Tibial artery (tissue), 4 donors: Measurements from ENCODE around the gene ZCCHC17.
A peak's percentile ranks its signal among the peaks of the same experiment; 100 is the strongest.

ENCODE experiments used
- DNase-seq, 2 donors: peaks; one replicate each; pipeline ENCODE4 v3.0.0-alpha.2; 2019
- H3K27ac ChIP-seq, 2 donors: fragments of 200-600 bp; sonication (generic) in 1 of 2; 1 replicate in 1 of 2; 2 replicates in 1 of 2; pipeline ENCODE4 v1.5.1; 2018 to 2019; ENCODE audit warnings: mild to moderate bottlenecking in 1 of 2
- H3K27me3 ChIP-seq, 2 donors: fragments of 200-600 bp; sonication (generic) in 1 of 2; one replicate each; pipeline versions ENCODE4 v1.5.1 to v1.6.0; 2016 to 2019
- H3K36me3 ChIP-seq, 3 donors: fragments of 200-600 bp; sonication (generic) in 2 of 3; one replicate each; pipeline ENCODE4 v1.5.1; 2016 to 2019; ENCODE audit warnings: mild to moderate bottlenecking in 2 of 3
- H3K4me1 ChIP-seq, 4 donors: fragments of 200-600 bp; sonication (generic) in 2 of 4; 1 replicate in 3 of 4; 2 replicates in 1 of 4; pipeline ENCODE4 v1.5.1; 2016 to 2019
- H3K4me3 ChIP-seq, 2 donors: fragments of 200-600 bp; sonication (generic) in 1 of 2; 1 replicate in 1 of 2; 2 replicates in 1 of 2; pipeline ENCODE4 v1.5.1; 2018 to 2019; ENCODE audit warnings: mild to moderate bottlenecking in 2 of 2
- H3K9me3 ChIP-seq, 3 donors: fragments of 200-600 bp; sonication (generic) in 1 of 3; one replicate each; pipeline ENCODE4 v1.5.1; 2016 to 2019
- intact Hi-C: fragments of 100-400 bp; cut with DNase I; formaldehyde crosslinking; loops from one replicate; pipeline ENCODE4 v1.15.0; 2023; ENCODE audit warnings: low total_unique reads
- TF ChIP-seq, protein P1 (sequence below), 2 experiments: fragments of 200-600 bp in 1 of 2; fragments of 450-650 bp in 1 of 2; IDR thresholded peaks; one replicate each; pipeline ENCODE4 v1.5.1; 2017 to 2019; ENCODE audit warnings: antibody characterized with exemption in 2 of 2, mild to moderate bottlenecking in 1 of 2, moderate library complexity in 1 of 2

The ZCCHC17 gene

DNA sequence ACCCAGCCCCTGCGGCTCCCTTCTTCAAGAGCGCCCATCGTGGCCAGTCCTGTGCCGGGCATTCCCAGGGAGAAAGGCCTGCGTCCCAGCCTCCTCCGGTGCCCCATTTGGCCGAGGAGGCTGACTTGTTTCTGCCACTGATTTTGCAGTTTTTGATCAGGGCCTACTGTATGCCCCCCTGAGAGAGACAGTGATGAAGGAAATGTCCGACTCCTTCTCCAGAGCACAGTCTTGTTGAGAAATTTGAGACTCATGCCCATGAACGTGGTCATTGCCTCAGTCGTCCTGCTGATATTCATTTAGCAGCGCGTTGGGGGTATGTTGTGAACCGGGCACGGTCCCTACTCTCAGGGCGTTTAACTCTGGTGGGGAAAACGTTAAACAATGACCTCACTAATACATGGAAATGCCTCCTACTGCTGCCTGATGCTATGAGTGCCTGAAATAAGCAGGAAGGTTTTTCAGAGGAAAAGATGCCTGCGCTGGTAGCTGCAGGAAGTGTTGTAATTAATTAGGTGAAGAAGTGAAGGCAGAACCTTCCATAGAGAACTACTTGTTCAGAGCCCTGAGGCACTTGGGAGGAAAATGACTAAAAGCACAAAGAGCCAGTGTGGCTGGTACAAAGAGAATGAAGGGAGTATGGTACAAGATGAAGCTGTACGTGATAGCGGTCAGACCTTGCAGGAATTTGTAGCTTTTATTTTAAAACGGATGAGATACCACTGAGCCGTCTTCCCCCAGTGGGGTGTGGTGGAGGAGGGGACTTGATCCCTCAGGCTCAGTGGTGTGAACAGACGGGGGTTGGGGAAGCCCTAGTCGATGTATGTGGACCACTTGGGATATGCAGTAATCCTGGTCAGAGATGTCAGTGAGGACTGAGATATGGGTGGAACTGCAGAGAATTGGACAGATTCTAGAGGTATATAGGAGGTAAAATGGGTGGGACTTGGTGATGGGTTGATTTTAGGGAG lies 730 bp downstream of the ZCCHC17 start:
- Histone ChIP-seq H3K4me3 (peak overlapping the region; percentile 98 to 99), H3K9me3 (no peaks in the 10 kb centered on the region), H3K4me1 (peaks cover 0 to 38% (median 23%) of the 10 kb centered on the region in 4 donors), H3K27me3 (no peaks in the 10 kb centered on the region), H3K27ac (peak overlapping the region; percentile 79 to 96), H3K36me3 (peaks cover under 1 to 17% (median 9%) of the 10 kb centered on the region in 3 donors)
- intact Hi-C loops = loop anchor here (10.0 kb wide), 1 partner anchor 127 kb away; no protein-coding TSS in a partner anchor
- no peak for DNase-seq
- TF ChIP-seq, protein P1, sequence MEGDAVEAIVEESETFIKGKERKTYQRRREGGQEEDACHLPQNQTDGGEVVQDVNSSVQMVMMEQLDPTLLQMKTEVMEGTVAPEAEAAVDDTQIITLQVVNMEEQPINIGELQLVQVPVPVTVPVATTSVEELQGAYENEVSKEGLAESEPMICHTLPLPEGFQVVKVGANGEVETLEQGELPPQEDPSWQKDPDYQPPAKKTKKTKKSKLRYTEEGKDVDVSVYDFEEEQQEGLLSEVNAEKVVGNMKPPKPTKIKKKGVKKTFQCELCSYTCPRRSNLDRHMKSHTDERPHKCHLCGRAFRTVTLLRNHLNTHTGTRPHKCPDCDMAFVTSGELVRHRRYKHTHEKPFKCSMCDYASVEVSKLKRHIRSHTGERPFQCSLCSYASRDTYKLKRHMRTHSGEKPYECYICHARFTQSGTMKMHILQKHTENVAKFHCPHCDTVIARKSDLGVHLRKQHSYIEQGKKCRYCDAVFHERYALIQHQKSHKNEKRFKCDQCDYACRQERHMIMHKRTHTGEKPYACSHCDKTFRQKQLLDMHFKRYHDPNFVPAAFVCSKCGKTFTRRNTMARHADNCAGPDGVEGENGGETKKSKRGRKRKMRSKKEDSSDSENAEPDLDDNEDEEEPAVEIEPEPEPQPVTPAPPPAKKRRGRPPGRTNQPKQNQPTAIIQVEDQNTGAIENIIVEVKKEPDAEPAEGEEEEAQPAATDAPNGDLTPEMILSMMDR (IDR thresholded peaks at IDR 0.05) = no peak

DNA sequence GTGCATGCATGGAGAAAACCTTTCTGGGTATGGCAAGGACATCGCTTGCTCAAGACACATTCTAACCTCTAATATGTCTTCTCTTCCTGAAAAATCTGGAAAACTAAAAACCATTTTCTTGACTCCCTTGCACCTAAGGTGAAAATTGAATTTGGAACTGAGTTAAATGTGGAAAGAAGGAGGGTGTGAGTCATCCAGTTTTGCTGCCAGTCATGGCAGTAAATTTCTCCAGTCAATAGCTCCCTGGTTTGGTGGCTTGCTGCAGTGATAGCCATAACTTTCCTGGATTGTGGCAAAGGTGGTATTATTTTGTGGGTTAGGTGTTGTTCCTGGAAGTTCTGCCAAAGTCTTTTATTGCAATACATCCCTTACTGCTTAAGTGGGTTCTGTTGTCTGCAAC lies 2.5 kb downstream of the ZCCHC17 start:
- TF ChIP-seq, protein P1 (IDR thresholded peaks at IDR 0.05) = no peak
- intact Hi-C loops = loop anchor here (10.0 kb wide), 1 partner anchor 125 kb away; no protein-coding TSS in a partner anchor
- H3K9me3 ChIP-seq = no peaks in the 10 kb centered on the region
- peaks cover 0 to 38% (median 23%) of the 10 kb centered on the region in 4 donors for H3K4me1 ChIP-seq
- DNase-seq = no peak
- H3K27ac ChIP-seq = no peak overlapping the region
- H3K36me3 ChIP-seq = peaks cover 0 to 3% (median 0%) of the 10 kb centered on the region in 3 donors
- H3K4me3 ChIP-seq = no peak overlapping the region
- no peaks in the 10 kb centered on the region for H3K27me3 ChIP-seq

GRCh38 chr1:31300193-31300592 lies 3.4 kb downstream of the ZCCHC17 start:
- no peak for DNase-seq
- H3K27ac ChIP-seq = no peak overlapping the region
- H3K9me3 ChIP-seq = no peaks in the 10 kb centered on the region
- peaks cover 0 to 34% (median 19%) of the 10 kb centered on the region in 4 donors for H3K4me1 ChIP-seq
- peaks cover 0 to 3% (median 0%) of the 10 kb centered on the region in 3 donors for H3K36me3 ChIP-seq
- TF ChIP-seq, protein P1 (IDR thresholded peaks at IDR 0.05) = no peak
- no peaks in the 10 kb centered on the region for H3K27me3 ChIP-seq
- H3K4me3 ChIP-seq = no peak overlapping the region
- intact Hi-C loops = loop anchor here (10.0 kb wide), 1 partner anchor 65 kb away; no protein-coding TSS in a partner anchor

DNA sequence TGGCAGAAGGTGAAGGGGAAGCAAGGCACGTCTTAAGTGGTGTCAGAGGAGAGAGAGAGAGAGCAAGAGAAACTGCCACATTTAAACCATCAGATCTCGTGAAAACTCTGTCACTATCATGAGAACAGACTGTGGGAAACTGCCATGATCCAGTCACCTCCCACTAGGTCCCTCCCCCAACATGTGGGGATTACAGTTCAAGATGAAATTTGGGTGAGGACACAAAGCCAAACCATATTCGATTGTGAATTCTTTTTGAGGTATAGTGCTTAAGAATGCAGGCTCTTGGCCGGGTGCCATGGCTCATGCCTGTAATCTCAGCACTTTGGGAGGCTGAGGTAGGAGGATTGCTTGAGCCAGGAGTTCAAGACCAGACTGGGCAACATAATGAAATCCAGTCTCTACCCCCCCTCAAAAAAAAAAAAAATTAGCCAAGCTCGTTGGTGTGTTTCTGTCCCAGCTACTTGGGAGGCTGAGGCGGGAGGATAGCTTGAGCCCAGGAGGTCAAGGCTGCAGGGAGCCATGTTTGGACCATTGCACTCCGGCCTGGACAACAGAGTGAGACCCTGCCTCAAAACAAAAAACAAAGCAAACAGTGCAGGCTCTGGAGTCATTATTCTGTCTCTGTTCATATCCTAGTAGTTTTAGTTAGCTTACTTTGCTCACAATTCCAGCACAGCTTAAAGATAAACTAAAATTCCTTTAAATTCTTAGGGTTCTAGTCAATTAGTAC lies 6.0 kb downstream of the ZCCHC17 start:
- Histone ChIP-seq H3K4me1 (peaks cover 0 to 18% (median 10%) of the 10 kb centered on the region in 4 donors), H3K36me3 (peaks cover 0 to 3% (median 0%) of the 10 kb centered on the region in 3 donors), H3K4me3 (no peak overlapping the region), H3K27me3 (no peaks in the 10 kb centered on the region), H3K9me3 (no peaks in the 10 kb centered on the region), H3K27ac (no peak overlapping the region)
- intact Hi-C loops = loop anchor here (10.0 kb wide), 1 partner anchor 62 kb away; no protein-coding TSS in a partner anchor
- TF ChIP-seq, protein P1 (IDR thresholded peaks at IDR 0.05) = no peak
- DNase-seq = no peak

DNA sequence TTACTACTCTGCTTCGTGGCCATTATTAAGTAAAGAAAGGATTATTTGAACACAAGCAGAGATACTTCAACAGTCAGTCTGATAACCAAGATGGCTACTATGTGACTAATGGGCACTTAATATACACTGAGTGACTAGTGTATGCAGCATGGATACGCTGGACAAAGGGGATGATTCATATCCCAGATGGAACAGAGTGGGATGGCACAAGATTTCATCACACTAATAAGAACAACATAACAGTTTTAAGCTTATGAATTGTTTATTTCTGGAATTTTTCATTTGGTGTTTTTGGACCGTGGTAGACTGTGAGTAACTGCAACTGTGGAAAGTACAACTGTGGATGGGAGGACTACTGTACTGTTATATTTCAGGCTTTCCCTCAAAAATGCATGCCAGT lies 9.4 kb downstream of the ZCCHC17 start:
- Histone ChIP-seq H3K4me1 (no peaks in the 10 kb centered on the region), H3K9me3 (no peaks in the 10 kb centered on the region), H3K36me3 (peaks cover 4 to 17% (median 14%) of the 10 kb centered on the region in 3 donors), H3K27ac (no peak overlapping the region), H3K27me3 (no peaks in the 10 kb centered on the region), H3K4me3 (no peak overlapping the region)
- DNase-seq = no peak
- TF ChIP-seq, protein P1 (IDR thresholded peaks at IDR 0.05) = no peak
- intact Hi-C loops = loop anchor here (10.0 kb wide), 1 partner anchor 59 kb away; no protein-coding TSS in a partner anchor
